HG02938 (cell line): ENCODE measurements around the gene RGSL1.
A peak's percentile ranks its signal among the peaks of the same experiment; 100 is the strongest.

Experiments used
- ATAC-seq: cut with Tn5 transposase; IDR thresholded peaks from one replicate; pipeline ENCODE4 v1.9.1; 2021; ENCODE audit warnings: mild to moderate bottlenecking, moderate library complexity; ENCODE audit not compliant: unreplicated experiment

RGSL1 gene

DNA sequence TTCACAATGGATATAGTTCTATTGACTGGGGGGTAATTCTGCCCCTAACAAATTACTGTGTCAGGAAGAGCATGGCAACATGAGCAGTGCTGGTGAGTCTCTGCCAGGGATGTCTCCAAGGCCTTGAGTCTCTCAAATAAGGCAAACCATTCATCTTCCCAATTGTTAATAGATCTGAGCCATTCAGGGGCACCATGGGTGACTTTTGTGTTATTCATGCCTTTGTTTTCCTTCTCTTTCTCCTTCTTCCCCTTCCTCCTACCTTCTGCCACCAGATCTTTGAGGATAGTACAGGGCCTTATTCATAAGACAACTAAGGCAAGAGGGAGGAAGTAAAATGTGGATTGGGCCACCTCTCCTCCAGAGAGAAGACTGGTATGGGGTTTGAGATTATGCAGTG is at the start of gene RGSL1:
TSS of gene RGSL1 (plus strand) at position 60 of the 400 bp plus-strand sequence. CDS start at position 80, 20 bp downstream.
- no peak for ATAC-seq

DNA sequence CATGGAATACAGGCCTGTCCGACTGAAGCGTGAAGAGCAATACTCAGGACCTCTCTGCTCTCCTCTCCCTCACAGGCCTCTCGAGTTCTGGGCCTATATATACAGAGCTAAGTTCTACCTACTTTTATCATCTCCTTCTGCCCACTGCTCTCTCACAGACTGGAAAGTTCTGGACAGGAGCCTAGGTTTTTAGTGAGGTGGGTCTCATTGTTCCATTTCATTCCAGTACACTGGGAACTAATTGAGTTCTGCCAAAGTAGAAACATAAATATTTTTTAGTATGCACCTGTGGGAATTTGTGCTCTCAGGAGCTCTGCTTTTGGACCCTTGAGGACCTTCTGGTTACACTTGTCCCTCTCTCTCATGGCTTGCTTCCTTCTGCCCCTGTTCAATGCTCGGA is 49.4 kb upstream of the RGSL1 start, which contains the start of gene TEDDM1:
TSS of gene TEDDM1 (minus strand) at position 101 of the 400 bp plus-strand sequence. CDS start 182 bp downstream, outside the sequence.
- ATAC-seq = no peak

DNA sequence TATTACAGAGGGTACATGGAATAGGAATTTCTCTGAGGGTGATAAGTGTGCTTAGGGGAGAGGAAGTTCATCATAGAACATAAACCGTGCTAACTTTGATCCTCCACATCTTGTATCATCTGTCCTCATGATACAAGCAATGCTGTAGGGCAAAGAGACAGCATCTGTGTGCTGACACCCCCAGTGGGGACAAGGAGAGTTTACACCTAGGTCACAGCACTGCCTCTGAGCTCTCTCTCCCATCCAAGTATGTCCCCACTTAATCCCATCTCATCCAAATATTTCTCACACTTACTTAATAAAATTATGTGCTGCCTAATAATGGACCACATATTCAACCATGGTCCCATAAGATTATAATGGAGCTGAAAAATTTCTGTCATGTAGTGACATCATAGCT is 45.2 kb upstream of the RGSL1 start:
- ATAC-seq = no peak

DNA sequence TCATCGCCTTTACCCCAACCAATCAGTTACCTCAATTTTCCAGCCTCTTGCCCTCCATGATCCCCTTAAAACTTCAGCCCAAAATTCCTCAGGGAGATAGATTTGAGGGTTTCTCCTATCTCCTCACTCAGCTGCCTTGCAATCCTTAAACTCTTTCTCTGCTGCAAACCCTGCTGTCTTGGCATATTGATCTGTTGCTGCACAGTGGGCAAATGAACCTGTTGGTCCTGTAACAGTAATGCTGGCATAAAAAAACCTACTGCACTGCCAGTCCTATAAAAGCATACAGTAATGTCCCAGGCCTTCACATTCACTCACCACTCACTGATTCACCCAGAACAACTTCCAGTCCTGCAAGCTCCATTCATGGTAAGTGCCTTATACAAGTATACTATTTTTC is 44.4 kb upstream of the RGSL1 start:
- ATAC-seq = no peak

DNA sequence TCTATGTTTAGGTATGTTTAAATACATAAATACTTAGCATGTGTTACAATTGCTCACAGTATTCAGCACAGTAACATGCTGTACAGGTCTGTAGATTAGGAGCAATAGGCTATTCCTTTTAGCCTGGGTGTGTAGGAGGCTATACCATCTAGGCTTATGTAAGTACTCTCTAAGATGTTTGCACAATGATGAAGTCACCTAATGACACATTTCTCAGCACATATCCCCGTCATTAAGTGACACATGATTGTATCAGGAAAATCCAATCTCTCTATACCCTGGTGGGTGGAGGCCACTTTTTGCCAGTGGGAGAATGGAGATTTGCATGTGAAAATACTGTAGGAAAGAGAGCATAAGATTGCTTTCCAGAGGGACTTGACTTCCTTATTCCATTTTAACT is 43.9 kb upstream of the RGSL1 start:
- no peak for ATAC-seq

DNA sequence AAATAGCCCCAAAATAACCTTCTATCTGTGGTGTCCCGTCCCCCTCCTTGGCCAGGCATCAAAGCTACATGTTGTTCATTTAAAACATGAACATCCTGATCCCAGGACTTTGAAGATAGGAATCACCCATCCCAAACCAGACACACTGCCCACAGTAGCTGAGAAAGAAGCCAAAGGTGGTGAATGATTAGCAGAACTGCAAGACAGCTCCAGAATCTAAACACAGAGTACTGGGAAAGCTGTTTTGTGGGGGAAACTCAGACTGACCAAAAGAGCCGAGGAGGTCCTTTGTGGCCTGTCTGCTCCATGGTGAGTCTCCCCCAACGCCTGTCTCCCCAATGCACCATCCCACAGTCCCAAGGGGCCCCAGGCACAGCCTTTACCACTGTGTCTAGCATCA is 42.2 kb upstream of the RGSL1 start:
- no peak for ATAC-seq

DNA sequence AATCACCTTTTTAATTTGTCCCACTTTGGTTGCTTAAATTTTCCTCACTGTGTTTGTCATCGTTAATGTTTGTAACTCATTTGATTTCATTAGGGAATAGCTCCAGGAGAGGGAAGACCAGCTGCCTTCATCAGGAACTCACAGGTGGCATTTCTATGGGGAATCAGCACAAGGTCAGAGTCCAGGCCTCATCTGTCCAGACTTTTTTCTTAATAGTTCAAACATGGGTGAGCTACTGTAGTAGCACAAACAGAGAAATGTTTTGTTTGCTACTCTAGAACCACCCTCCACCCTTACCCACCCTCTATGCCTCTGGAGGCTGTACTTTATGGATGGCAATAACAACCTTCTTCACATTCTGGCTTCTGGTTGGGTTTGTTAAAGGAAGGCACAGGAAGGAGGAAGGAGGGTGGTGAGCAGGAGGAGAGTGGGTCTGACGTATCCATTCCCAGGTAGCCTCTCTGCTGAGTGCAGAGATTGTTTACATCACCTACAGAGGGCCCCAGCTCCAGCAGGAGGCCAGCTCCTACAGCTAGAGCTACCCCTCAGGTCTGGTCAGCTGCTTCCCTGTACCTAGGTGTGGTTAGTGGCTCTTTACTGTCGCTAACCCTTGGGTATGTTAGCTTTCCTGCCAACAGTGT is 41.4 kb upstream of the RGSL1 start:
- no peak for ATAC-seq

DNA sequence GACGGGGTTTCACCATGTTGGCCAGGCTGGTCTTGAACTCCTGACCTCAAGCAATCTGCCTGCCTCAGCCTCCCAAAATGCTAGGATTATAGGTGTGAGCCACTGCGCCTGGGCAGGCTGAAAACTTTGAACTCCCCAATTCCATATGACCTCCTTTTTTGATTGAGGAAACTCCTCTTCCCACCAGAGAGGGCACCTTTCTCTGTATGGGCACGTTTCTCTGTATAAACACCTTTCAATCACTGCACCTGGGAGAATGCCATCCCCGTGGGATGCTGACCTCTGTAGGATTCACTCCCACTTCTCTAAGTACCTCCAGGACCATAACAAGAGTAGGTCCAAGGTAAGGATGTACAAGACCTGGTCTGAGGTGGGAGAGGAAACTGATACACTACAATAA is 39.8 kb upstream of the RGSL1 start:
- no peak for ATAC-seq

DNA sequence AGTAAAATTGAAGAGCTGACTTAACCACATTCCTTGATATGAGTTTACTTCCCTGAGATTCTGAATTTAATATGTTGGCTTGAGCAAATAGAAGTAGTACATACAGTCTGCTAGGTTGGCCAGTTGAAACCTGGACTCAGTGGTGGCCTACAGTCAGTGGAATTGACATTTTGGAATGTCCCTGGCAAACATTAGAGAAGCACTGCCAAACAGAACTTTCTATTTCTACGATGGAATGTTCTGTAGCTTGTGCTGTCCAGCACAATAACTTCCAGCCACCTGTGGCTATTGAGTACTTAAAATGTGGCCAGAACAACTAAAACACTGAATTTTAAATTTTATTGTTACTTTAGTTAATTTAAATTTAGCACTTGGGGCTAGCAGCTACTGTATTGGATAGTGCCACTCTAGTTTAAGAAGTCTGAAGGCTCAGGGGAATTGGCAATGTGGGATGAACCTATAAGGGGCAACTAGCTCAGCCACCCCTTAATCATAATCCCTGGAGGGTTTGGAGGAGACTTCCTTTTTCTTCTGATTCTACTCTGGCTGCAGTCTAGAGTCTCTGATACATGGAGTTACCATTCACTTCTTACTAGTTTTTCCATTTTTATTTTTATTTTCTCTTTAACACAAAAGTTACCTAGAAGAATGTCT is 39.2 kb upstream of the RGSL1 start:
- no peak for ATAC-seq

DNA sequence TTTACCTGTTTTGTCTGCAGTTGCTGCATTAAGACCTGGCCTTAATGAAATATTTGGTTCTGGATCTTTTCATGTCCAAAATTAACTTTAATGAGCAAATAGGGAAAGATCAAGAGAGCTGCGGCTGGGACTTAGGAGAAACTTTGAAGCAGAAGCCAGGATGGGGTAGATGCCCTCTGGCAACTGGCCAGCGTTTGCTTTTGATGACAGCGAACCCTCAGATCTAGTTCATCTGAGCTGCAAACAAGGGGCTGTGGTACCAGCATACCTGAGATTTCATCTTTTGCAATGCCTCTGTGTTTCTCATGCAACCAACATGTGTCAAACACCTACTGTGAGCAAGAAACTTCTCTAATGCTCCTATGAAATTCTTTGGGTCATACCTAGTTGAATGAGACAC is 36.5 kb upstream of the RGSL1 start:
- no peak for ATAC-seq

DNA sequence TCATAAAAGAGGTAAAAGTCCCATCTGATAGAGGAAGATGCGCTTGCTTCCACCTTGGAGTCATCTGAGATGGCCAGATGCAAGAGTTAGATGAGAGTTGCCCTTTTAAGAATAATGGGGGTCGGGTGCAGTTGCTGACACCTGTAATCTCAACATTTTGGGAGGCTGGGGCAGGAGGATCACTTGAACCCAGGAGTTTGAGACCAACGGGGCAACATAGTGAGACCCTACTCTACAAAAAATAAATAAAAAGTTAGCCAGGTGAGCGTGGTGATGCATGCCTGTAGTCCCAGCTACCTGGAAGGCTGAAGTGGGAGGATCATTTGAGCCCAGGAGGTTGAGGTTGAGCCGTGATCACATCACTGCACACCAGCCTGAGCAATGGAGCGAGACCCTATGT is 36.0 kb upstream of the RGSL1 start:
- ATAC-seq = no peak

DNA sequence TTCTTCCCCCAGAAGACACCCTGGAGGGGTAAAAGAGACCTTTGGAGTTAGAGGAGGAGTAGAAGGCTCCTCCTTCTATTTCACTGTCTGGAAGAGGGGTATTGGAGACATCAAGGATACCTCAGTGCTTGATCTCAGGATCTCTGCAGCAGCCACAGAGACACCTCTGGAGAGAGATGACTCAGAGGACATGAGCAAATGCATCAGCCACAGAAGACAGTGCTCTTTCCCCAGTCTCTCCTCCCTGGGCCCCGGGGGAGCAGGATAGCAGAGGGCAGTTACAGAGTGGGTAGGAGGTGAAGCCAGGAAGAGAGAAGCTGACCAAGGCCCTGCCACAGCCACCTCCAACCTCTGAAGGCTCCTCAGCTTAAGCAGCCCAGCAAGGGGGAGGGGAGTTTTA is 34.2 kb upstream of the RGSL1 start:
- no peak for ATAC-seq

DNA sequence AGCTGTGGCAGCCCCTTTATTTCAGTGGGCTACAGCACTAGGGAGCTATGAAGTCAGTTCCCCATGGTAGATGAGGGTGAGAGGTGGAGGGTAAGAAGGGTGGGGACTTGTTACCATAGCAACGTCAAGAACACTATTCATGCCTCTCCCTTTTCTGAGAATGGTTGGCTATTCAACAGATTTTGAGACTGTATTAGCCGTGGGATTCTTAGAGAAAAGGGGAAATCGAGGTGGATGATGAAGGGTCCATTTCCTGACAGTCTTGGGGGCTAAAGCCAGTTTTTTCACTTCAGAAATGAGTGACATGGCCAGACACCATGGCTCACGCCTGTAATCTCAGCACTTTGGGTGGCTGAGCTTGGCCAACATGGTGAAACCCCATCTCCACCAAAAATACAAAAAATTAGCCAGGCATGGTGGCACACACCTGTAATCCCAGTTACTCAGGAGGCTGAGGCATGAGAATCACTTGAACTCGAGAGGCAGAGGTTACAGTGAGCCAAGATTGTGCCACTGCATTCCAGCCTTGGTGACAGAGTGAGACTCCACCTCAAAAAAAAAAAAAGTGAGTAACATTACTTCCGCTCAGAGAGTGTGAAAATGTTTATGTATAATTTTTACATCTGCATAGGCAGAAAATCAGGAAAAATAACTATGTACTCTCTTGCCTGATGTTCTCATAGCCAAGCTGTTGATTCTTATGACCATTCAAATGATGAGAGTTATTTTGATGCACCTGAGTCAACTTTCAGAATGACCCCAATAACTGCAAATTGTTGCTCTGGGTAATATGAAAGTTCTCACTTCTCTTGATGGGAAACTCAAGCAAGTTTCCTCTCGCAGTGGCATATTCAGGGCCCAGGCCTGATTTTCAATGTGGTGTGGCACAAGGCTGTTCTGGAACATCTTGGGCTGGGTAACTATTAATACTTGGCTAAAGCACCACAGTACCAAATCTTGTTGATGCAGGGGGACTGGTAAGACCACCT is 23.2 kb upstream of the RGSL1 start:
- peak; percentile 72 for ATAC-seq

DNA sequence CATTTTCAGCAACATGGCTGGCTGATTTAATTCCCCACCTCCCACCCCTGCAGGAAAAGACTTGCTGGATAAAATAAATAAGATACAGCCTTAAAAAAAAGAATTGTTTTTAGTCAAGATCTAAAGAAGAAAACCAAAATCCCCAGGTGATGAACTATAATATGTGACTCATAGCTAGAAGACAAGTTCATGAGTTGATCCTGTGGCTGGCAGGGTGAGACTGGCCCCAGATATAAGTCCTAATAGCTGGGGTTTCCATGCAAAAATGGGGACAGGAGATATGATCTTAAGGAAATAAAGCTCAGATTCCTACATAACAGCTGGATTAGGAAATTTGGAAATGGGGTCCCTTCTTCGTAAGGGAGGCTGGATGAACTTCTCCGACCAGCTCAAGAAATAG is 21.9 kb upstream of the RGSL1 start:
- ATAC-seq = no peak

DNA sequence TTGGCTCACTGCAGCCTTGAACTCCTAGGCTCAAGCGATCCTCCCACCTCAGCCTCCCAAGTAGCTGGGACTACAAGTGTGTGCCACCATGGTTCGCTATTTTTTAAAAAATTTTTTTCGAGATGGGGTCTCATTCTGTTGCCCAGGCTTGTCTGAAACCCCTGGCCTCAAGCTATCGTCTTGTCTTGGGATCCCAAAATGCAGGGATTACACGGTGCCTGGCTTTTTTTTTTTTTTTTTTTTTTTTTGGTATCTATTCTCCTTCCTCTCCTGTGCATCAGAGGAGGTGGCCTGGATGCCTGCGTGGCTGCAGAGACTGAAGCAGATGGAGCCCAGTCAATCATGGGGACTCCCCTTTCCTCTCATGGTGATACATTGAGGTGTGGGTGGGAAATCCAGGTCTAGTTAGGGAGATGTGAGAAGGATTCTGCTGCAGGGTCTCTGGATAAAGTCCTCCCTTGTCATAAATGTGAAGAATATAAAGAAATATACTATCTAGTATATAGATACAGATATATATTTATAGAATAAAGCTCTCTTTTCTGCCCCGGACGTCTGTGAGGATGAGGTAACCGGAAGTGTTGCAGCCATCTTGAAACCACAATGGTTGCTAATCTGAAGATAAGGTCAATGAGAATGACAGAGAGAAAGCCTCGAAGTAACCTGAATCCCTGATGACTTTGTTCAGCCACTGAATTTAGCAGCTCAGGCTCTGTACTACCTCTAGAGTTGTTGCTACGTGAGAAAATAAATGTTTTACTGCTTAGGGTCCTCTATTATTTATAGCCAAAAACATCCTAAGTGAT is 19.5 kb upstream of the RGSL1 start:
- peak; percentile 33 for ATAC-seq

DNA sequence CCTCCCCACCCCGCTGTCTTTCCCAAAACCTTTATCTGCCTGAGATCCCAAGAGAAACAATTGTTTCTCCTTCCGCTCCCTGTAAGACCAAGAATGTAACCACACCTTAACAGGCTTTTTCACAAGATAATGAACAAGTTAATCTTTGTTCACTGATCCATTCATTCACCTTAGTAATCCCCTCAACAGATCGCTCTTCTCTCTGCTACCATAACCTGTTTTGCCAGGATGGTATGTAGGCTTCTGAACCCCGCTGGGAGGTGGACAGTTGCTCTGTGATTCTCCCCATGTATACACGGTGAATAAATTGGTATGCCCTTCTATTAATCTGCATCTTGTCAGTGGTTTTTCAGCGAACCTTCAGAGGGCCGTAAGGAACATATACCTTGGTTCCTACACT is 18.7 kb upstream of the RGSL1 start:
- no peak for ATAC-seq

DNA sequence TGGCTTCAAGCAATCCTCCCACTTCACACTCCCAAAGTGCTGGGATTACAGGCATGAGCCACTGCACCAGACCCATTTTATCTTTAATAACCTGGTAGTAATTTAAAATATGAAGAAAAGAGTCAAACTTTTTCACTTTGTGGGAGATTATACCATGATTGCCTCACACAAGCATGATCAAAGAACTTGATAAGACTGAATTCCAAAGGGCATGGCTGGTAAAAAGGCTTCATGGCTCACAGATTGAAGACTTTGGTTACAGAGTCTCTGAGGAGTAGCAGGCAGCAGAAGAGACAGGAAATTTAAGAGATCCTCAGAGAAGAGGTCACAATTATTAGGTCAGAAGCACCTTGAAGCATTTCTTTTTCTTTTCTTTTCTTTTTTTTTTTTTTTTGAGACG is 16.4 kb upstream of the RGSL1 start:
- no peak for ATAC-seq

DNA sequence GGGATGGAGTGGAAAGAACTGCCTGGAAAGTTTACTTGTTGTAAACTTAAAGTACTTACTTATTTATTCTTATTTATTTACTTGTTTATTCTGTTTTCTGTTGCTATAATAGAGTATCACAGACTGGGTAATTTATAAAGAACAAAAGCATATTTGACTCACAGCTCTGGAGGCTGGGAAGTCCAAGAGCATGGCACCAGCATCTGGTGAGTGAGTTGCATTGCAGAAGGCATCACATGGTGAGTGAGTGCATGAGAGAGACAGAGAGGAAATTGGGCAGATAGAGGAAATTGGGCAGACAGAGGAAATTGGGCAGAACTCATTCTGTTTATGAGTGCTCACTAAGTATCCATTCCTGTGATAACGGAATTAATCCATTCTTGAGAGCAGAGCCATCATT is 11.6 kb upstream of the RGSL1 start:
- ATAC-seq = no peak

DNA sequence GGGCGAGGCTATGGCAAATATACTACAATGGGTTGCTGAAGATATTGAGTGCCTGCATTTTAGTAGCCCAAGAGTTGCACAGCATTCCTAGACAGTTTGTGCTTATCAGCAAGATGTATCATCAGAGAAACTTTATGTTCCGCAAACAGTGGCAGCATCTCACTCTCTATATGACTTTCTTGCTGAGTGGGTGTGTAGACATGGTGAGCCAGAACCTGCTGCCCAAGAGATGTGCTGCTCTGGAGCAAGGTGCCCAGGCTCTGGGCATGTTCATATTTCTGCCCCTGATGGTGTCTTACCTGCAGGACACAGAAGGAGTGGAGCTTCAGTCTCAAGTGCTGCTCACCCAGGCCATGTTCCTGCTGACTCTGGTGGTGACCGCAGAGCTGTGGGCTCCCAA is 8.2 kb upstream of the RGSL1 start:
- no peak for ATAC-seq

DNA sequence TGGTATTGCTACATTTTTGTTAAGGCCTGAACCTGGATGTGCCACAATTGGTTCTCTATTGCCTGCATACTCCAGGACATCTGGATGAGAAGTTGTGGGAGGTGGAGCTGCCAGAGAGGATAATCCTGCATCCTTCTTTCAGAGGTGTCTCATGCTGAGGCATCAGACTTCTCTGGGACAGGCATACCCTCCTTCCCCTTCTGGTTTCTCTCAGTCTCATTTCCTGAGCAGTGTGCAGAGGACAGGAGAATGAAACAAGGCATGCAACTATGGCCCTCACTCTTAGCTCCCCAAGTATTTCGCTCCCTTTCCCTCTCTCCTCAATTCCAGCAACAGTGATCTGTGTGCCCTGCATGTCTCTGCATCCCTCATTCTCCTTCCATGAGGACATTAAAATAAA is 7.6 kb upstream of the RGSL1 start:
- no peak for ATAC-seq

DNA sequence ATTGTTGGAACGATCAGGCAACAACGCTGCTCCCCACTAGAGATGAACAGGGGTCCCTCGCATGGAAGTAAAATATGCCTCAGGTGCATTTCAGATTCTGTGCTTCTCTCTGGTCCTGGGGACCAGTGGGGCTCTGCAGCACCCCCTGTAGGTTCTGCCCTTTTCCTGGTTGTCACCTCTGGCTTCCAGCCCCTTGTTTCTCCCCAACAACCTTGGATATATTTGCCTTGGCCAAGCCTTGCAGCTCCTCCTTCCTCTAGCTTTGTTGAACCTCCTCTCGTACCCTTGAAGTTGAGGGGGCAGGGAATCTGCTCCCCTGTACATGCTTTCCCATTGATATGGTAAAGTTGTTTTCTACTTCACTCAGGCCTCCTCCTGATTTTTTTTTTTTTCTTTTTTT is 5.4 kb upstream of the RGSL1 start:
- no peak for ATAC-seq
